ENCODE measurements around the gene KLHL41. TPM values are rescaled to one million over a fixed set of nuclear protein-coding genes. Genes with fewer than 3 reads are reported as not detected.
A peak's percentile ranks its signal among the peaks of the same experiment; 100 is the strongest.
"Not testable (repeated sequence)": the region's sequence is repeated elsewhere in the genome, so short reads cannot be mapped to it uniquely, and the experiment has no call there.

Gene KLHL41
- total and polyA plus RNA-seq, 8 donors = 0.37 to 3.7 (median 1.5) TPM; not detected in 4

- H3K27me3 ChIP-seq = no peaks in the 10 kb centered on the region
- intact Hi-C loops (cut with DNase I; ENCODE audit: low total_unique reads) = no loop called here
- no peaks in the 10 kb centered on the region for H3K36me3 ChIP-seq
- H3K9me3 ChIP-seq = no peaks in the 10 kb centered on the region
- peak overlapping the region; percentile 56 to 88 (median 78) for H3K4me3 ChIP-seq
- peaks cover 10 to 25% (median 14%) of the 10 kb centered on the region in 4 donors for H3K4me1 ChIP-seq
- peak overlapping the region in 3 of 5 donors; percentile 77 to 86 (median 80) for H3K27ac ChIP-seq
- 25 to 32% (median 32%) methylated on average over 6 of the region's 6 CpGs for WGBS, 5 donors
- TF ChIP-seq EP300 (IDR thresholded peaks at IDR 0.05) = no peak
- TF ChIP-seq POLR2AphosphoS5 (IDR thresholded peaks at IDR 0.05) = no peak
- no peak for TF ChIP-seq POLR2A (IDR thresholded peaks at IDR 0.05)
- no peak for TF ChIP-seq CTCF (IDR thresholded peaks at IDR 0.05)
- DNase-seq = no peak
Measured at GRCh38 chr2:169573974-169574299, 64.4 kb downstream of the KLHL41 start.

GRCh38 chr2:169574539-169574938 lies 65.0 kb downstream of the KLHL41 start:
- DNase-seq; H3K27me3 ChIP-seq; H3K9me3 ChIP-seq; H3K4me3 ChIP-seq; H3K36me3 ChIP-seq; H3K27ac ChIP-seq; intact Hi-C loops (cut with DNase I; ENCODE audit: low total_unique reads): not testable (repeated sequence)
- 66 to 76% (median 69%) methylated on average over 4 to 5 of the region's 5 CpGs for WGBS, 5 donors
- H3K4me1 ChIP-seq = peaks cover 10 to 25% (median 14%) of the 10 kb centered on the region in 4 donors

- DNase-seq; intact Hi-C loops (cut with DNase I; ENCODE audit: low total_unique reads); H3K9me3 ChIP-seq: not testable (repeated sequence)
Measured at GRCh38 chr2:169575264-169575663, 65.8 kb downstream of the KLHL41 start.

More at GRCh38 chr2:169575264-169575663, 65.8 kb downstream of the KLHL41 start:
- H3K36me3 ChIP-seq, H3K27ac ChIP-seq, H3K27me3 ChIP-seq, H3K4me3 ChIP-seq: not testable (repeated sequence)
- 87 to 95% (median 90%) methylated on average over 13 to 36 of the region's 36 CpGs; no CpG with 5 or more reads in 1 of the 5 donors for whole genome bisulfite sequencing, 5 donors
- H3K4me1 ChIP-seq = peaks cover 10 to 25% (median 14%) of the 10 kb centered on the region in 4 donors

Other genes with a start within 250 kb of the KLHL41 start
- under 1 TPM in 3 of 5 donors, not detected in 2; under 0.01 to 0.92 (median 0.89) TPM for gene LRP2, start 147.2 kb upstream of the KLHL41 start, total RNA-seq
- gene LRP2, start 147.2 kb upstream of the KLHL41 start, polyA plus RNA-seq = under 1 TPM in 2 of 3 donors, not detected in 1; 0.06 to 0.28 TPM
- 10 to 100 TPM in 2 of 5 donors, 1 to 10 TPM in 2, under 1 TPM in 1; 0.58 to 14.0 (median 5.8) TPM for gene BBS5, start 30.2 kb upstream of the KLHL41 start, total RNA-seq
- gene BBS5, start 30.2 kb upstream of the KLHL41 start, polyA plus RNA-seq = 1 to 10 TPM; 2.1 to 4.5 (median 2.7) TPM
- 10 to 100 TPM in 4 of 5 donors, 1 to 10 TPM in 1; 6.4 to 32.3 (median 23.5) TPM for gene FASTKD1, start 64.2 kb downstream of the KLHL41 start, total RNA-seq
- gene FASTKD1, start 64.2 kb downstream of the KLHL41 start, polyA plus RNA-seq = 10 to 100 TPM in 2 of 3 donors, 1 to 10 TPM in 1; 4.0 to 37.2 (median 18.9) TPM
- gene PPIG, start 74.6 kb downstream of the KLHL41 start, total RNA-seq = 10 to 100 TPM; 26.1 to 69.9 (median 28.0) TPM
- 10 to 100 TPM; 22.0 to 98.8 (median 27.8) TPM for gene PPIG, start 74.6 kb downstream of the KLHL41 start, polyA plus RNA-seq
- under 1 TPM in 1 of 5 donors, not detected in 4; 0.37 TPM for gene CFAP210, start 184.7 kb downstream of the KLHL41 start, total RNA-seq
- 1 to 10 TPM in 1 of 3 donors, under 1 TPM in 1, not detected in 1; 0.23 to 2.1 TPM for gene CFAP210, start 184.7 kb downstream of the KLHL41 start, polyA plus RNA-seq
- 10 to 100 TPM in 2 of 5 donors, 1 to 10 TPM in 3; 1.3 to 22.0 (median 4.2) TPM for gene PHOSPHO2, start 184.8 kb downstream of the KLHL41 start, total RNA-seq
- gene PHOSPHO2, start 184.8 kb downstream of the KLHL41 start, polyA plus RNA-seq = 1 to 10 TPM; 2.2 to 4.3 (median 3.7) TPM
- 10 to 100 TPM in 3 of 5 donors, 1 to 10 TPM in 2; 5.3 to 37.3 (median 10.3) TPM for gene KLHL23, start 224.1 kb downstream of the KLHL41 start, total RNA-seq
- gene KLHL23, start 224.1 kb downstream of the KLHL41 start, polyA plus RNA-seq = 1 to 10 TPM; 3.7 to 5.8 (median 5.3) TPM

Measured in stomach (tissue), 9 donors.